GM12891 (cell line): ENCODE measurements around the gene PDHA2.

Experiments
- POLR2A ChIP-seq: IDR thresholded peaks from 2 replicates; pipeline ENCODE4 v1.6.1; 2011; ENCODE audit warnings: low read depth, low read length, control low read depth
- POLR2AphosphoS5 ChIP-seq: IDR thresholded peaks from 2 replicates; pipeline ENCODE4 v1.6.1; 2011; ENCODE audit warnings: low read depth, low read length, control low read depth
- SPI1 ChIP-seq: IDR thresholded peaks from 2 replicates; pipeline ENCODE4 v1.6.1; 2011; ENCODE audit warnings: low read depth, low read length, control low read depth
- TAF1 ChIP-seq: IDR thresholded peaks from 2 replicates; pipeline ENCODE4 v1.6.1; 2011; ENCODE audit warnings: low read depth, low read length, control low read depth

GRCh38 chr4:95798003-95798402 lies 41.9 kb upstream of the PDHA2 start:
- TF ChIP-seq POLR2AphosphoS5 (no peak), TAF1 (no peak), POLR2A (no peak), SPI1 (no peak)
